ENCODE measurements around the gene CCDC85C.

Gene CCDC85C

DNA sequence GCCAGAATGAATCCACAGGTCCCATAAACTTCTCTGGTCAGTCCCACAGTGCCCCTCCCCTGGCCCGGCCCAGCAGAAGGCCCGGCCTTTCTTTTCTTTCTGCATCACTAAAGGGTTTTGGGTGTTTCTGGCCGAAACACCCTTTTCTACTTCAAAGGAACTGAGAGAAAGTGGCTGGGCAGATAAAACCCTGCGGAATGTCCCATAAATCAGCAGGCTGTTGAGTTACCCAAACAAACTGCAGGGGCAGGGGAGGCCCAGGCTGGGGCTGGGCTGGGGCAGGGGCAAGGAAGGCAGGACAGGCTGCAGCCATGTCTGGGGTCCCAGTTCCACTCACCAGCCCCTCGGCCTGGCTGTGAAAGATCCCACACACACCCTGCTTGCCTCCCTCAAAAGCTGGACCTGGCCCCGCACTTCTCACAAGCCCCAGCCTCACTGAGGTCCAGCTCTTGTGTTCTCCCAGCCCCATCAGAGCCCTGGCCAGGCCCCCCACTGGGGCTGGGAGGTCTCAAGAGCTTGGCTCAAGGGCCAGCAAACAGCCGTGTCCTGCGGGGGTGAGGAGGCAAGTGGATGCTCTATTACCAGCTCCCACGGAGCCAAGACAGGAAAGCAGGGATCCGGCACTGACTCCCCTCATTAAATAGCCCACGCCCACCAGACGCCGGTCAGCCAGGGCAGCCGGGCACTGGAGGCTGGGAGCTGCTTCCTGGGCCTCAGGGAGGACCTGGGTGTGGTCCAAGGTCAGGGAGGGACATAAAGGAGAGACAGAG, 80.9 kb downstream of the CCDC85C start:
- no peak for DNase-seq (ENCODE audit: low read depth in 2 of 2)

DNA sequence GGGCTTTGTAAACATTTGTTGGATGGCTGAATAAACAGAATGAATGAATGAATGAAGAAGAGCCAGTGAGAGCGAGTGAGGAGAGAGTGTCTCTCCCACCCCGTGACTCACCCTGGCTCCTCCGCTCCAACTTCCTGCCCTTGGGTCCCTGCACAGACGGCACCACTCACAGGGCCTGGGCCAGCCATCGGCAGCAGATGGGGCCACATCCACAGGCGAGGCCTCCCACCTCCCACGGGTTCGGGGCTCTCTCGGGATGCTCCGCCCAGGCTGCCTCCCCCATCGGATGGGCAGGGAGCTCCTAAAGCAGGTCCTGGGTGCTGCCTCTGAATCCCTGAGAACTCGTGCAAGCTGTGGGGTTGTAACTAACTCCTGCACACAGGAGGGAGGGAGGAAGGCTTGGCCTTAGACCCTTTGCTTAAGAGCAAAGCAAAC, 81.5 kb downstream of the CCDC85C start:
- DNase-seq (ENCODE audit: low read depth in 2 of 2) = no peak

DNA sequence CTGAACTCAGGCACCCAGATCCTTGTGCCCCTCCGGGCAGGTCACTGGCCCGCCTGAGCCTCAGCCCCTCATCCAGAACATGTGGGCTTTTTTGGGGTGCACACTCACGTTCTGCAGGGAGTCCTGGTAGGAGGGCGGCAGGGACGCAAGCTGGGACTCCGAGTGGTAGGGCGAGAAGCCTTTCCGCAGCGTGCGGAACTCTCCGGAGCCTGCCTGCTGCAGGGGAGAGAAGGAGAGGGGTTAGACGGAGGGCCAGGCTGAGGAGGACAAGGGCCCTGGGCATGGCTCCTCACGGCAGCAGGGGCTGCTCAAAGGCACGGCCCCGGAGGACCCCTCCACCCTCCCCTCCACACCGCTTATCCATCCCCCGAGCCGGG, 82.0 kb downstream of the CCDC85C start:
- DNase-seq (ENCODE audit: low read depth in 2 of 2) = no peak

DNA sequence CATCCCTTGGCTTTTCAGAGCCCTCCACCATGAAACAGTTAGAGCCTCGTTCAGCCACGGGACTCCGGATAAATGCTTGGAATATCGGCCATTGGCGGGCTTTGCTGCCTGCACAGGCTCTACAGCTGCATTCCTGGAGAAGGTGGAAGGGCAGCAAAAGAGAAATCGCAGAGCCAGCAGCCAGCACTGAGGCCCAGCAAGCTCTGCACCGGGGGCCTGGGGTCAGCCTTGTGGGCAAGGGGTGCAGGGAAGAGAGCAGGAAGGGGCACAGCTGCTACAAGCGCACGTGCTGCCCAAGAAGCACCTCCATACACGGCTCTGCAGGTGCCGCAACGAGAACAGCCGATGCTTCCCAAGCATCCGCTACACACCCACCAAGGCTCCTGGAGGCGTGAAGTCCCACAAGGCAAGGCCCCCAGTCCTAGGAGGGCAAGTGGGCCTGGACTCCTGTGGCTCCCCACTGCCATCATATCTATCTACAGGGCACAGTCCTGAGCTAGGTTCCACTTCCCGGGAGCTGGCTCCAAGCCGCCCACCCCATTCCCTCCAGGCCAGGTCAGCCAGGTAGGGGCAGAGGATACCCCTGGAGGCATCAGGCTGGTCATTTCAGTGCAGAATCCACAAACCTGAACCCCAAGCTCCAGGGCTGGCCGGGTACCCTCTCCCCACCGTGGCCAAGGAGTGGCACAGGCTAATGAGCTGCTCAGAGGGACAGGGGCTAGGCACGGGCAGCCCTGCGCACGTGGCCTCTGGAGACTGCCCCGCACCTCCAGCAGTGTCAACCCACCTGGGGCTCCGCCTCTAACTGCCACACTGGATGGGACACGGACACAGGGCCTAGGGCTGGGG, 82.6 kb downstream of the CCDC85C start:
- DNase-seq (ENCODE audit: low read depth in 2 of 2) = no peak

DNA sequence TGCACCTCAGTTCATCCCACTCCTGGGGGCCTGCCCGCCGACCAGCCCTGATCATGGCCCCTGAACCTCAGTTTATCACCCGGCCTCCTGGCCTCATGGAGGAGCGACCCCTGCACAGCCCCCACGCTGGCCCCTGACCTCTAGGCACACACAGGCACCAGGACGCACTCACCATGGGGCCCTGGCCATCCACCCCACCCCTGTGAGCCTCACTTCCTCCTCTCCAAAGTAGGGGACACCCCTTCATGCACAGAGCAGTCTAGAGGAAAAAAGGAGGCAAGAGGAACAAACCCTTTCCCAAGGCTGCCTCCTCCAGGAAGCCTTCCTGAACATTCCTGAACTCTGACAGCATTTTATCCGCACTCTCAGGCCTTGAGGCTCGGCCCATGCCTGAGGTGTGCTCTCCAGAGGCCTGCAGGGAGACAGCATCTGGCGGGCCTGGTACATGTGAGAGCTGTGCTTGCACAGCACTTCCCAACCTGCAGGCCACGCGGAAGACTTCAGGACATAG, 83.4 kb downstream of the CCDC85C start:
- DNase-seq (ENCODE audit: low read depth in 2 of 2) = no peak

DNA sequence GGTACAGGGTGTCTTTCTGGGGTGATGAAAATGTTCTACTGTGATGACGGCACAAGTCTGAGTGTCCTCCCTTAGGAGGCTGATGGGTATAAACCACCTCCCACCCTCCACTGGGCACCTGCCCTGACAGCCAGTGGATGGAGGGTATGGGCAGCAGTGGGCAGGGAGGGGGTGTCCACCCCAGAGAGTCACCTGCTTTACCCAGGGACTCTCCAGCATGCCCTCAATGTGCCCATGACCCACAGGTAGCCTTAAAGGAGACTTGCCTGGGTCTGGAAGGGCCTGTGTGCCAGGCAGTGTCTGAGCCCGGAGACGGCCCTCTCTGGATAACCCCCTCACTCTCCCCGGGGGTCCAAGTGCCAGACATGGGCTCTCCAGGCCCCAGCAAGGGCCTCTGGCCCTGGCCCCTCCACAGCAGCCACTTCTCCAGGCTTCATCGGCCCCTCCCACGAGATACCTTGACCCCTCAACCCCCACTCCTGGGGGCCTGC, 84.0 kb downstream of the CCDC85C start:
- DNase-seq (ENCODE audit: low read depth in 2 of 2) = no peak

DNA sequence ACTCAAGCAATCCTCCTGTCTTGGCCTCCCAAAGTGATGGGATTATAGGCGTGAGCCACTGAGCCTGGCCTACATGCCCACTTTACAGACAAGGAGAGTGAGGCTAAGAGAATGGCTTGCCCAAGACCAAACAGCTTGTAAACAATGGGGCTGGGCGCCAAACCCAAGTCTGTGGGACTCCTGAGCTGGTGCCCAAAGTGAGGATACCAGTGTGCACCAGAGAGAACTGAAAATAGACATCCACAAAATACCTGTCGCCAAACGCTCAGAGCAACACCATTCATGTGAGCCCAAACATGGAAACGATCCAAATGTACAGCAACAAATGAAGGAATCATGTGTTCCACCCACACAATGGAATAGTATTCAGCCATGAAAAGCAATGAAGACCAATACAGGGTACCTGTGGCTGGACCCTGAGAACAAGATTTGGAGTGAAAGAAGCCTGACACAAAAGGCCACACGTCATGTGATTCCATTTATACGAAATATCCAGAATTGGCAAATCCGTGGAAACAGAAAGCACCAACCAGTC, 84.6 kb downstream of the CCDC85C start:
- no peak for DNase-seq (ENCODE audit: low read depth in 2 of 2)

DNA sequence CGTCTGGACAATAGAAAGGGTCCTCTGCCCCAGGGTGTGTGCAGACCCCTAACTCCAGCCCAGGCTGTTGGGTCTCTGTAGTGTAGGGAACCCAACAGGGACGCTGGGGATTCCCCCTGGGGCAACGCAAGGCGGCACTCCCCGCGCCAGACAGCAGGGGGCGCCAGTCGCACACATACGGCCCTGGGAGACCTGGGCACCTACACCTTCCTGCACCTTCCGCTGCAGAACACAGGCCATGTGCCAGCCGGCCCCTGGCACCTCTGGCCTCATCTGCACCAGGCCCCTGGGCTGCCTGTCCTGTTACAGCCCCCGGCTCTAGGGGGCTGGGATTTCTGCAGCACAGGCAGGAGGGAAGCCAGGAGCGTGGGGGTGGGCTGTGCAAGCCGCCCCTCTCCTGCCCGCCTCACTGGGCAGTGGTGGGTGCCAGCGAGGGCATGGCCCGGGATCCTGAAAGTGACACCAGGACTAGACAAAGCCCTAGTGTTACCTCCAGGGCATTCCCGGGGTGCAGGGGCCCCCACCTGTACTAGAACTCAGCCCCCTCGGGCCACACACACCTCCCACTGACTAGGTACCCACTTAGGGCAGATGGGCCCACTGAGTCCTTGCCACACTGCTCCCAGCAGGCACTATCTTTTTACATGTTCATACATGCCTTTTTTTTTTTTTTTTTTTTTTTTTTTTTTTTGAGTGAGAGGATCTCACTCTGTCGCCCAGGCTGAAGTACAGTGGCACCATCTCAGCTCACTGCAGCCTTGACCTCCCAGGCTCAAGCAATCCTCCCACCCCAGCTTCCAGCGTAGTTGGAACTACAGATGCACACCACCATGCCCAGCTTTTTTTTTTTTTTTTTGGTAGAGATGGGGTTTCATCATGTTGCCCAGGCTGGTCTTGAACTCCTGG, 85.3 kb downstream of the CCDC85C start:
- peak; percentile 52 to 53 for DNase-seq (ENCODE audit: low read depth in 2 of 2)

DNA sequence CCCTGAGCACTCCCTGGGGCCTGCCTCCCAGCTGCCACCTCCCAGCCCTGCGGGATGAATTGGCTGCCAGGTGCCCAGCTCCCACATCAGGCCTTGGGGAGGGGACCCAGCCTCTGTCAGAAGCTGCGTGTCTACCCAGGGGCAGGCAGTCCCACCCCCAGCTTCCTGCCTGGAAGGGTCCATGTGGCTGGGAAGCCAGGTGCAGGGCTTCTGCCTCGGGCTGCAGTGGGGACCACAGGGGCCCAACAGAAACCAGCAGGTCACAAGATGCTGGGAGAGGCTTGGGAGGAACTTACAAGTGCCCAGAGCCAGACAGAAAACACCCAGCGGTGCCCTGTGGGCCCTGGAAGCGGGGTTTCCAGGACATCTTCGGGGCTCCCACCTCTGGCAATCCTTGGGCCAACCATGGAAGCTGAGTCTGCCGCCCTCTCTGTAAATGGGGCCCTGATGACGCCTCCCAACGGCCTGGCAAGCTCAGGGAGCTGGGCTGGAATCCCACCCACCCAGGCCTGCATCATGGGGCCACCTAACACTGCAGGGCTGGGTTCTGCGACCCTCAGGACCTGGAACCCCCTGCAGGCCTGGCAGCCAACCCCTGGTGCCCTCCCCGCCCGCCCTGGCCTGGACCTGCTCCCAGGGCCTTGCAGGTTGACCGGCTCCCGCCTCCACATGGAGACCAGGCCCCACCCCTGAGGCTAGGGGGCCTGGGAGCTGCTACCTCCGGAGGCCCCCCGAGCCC, 86.2 kb downstream of the CCDC85C start:
- DNase-seq (ENCODE audit: low read depth in 2 of 2) = no peak

DNA sequence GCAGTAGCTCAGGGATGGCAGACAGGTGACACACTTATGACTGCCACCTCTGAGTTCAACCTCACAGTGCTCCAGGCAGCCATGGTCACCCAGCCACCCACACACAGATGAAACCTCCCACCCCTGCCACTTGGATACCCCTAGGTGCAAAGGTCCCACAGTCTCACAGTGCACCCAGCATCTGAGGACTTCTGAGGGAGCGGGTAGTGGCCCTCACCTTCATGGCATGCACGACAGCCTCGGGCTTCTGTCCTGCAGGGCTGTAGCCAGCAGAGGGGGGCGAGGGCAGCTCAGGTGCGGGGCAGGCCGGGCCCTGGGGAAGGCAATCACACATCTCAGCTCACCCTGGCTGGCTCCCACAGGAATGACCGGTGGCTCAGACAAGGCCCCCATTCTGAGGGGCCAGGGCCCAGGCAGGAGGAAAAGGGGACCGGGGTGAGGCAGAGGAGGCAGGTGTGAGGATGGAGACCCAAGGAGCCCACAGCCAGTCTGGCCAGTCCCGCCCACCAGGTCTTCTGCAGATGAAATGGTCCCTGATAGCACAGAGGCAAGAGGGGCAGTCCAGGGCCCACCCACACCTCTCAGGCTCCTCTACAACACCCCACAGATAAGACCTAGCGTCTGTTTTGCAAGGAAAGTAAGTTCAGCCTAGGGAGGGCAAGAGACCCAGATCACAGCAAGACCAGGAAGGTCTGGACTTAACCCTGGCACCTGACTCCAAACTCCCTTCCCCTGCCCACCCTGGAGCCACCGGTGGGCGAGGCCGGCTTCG, 87.0 kb downstream of the CCDC85C start:
- no peak for DNase-seq (ENCODE audit: low read depth in 2 of 2)

DNA sequence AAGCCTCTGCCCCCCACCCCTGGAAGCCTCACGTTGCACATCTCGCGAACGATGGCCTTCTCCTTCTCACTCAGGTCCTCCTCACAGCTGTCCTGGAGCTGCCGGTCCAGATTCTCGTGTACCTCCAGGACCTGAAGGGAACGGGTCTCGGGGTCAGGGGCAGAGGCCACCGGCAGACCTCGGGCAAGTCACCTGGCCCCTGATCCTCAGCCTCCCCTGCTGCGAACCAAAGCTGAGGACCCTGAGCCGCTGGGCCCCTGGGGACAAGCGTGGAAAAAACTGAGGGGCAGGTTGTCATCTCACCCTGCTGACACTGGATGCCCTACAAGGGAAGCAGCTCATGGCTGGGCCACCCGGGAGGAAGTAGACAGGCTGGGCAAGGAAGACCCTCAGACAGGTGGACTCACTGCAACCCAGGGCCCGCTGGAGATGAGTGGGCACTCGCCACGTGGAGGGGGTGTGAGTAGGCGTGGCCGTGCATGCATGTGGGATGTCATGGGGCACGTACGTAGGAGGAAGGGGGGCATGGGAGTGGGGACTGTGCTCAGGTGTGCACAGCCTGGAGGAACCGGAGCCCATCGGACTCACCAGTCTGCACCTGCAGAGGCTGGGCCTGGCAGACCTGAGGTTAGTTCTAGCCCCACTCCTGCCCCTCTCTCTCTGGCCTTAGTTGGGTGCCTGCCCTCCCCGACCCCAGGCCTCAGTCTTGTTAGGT, 87.7 kb downstream of the CCDC85C start:
- no peak for DNase-seq (ENCODE audit: low read depth in 2 of 2)

DNA sequence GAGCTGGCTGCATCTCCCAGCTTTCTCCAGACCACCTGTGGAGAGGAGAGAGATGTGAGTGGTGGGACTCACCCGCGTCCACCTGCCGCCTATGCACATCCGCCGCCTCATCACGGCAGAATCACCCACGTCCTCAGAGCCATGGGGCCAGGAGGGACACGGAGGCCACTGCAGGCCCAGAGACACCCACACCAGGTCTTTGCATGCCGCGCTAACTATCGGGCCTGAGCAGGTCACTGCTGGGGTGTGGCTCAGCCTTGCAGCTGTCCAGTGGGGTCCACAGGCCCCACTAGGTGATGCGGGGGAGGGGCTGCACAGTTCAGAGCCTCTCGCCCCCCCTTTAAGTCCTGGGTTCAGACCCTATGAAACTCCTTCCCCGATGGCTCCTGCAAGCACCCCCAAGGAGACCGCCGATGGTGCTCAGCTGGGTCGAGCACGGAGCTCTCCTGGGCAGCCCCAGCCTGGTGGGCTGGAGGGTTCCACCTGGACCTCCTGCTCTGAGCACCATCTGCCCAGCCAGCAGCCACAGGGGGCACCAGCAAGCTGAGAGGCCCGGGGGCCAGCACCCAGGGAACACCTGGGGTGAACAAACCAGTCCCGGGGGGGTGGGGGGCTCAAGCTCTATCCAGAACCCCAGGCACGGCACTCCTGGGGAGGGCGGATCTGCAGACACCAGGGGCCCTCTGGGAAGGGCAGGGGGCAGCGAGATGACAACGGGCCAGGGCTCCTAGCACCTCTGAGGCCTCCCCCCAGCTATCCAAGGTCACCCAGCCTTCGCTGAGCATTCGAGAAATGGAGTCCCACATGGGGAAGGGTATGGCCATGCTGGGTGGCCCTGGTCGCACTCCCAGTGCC, 88.5 kb downstream of the CCDC85C start:
- no peak for DNase-seq (ENCODE audit: low read depth in 2 of 2)

DNA sequence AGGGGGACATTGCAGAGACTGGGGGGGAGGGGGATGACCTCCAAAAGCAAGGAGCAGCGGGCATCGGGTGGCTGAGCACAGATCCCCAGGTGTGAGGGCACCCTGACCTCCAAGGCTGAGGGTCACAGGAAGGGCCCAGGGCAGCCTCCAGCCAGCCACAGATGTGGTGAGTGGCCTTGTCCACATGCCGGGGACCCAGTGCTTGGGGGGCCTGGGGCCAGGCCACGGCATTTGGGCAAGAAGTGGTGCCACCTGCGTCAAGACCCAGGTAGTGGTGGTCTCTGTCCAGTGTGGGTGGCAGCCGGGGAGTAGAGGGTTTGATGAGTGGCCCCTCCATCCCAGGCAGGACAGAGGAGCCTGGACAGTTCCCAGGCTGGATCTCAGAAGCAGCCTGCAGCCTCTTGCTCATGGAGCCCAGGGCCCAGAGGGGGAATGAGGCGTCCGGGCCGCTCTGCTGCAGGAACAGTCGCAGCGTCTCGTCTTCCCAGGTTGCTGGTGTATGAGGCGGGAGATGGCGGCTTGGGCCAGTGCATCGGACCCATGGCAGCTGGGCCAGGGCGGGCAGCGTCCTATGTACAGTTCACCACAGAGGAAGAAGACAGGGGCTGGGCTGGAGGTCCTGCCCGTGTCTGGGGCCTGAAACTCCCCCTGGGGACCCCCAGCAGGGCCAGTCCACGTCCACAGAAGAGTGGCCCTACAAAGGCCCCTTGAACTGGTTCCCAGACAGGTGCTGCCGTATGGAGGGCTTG, 89.3 kb downstream of the CCDC85C start:
- no peak for DNase-seq (ENCODE audit: low read depth in 2 of 2)

DNA sequence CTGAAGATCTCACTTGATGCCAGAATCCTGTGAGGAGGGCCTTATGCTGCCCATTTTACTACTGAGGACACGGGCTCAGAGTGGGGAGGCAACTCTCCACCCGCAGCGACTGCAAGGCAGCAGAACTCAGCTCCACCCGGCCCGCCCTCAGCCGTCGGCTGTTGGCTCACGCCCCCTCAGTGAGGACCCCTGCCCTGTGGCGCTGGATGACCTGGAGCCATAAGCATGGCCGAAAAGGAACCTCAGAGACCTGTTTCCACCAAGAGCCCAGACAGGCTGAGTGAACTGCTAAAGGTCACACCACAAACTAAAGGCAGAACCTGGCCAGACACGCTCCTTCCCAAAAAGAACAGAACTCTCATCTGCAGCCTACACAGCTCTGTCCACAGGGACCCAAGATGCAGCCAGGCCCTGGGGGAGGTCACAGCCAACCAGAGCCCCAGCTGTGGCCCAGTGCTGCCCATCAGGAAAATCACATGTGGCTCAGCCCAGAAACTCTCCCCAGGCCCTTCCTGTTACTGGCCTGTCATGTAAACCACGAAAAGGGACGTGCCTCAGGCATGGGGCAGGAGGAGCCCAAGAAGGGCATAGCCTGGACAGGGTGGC, 90.0 kb downstream of the CCDC85C start:
- DNase-seq (ENCODE audit: low read depth in 2 of 2) = no peak

DNA sequence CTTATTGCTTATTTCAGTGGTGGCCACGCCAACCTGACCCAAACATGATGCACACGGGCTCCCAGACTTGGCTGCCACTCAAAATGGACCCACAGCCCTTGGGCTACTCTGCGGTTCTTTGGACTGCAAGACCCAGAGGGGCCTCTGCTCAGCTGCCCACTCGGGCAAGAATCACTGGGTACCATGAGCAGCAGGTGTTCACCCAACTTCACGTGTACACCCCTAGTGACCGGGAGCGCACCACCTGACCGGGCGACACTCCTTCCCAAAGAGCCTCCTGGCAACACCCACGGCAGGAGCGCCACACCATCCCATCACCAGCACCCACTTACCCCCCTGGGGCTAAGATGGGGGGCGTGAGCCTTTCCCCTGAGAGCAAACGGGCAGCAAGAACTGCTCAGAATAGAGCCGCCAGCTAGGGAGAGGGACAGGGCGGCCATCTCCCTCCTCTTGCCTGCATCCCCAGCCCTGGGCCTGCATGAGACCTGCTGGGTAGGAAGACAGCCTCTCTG, 90.8 kb downstream of the CCDC85C start:
- DNase-seq (ENCODE audit: low read depth in 2 of 2) = no peak

DNA sequence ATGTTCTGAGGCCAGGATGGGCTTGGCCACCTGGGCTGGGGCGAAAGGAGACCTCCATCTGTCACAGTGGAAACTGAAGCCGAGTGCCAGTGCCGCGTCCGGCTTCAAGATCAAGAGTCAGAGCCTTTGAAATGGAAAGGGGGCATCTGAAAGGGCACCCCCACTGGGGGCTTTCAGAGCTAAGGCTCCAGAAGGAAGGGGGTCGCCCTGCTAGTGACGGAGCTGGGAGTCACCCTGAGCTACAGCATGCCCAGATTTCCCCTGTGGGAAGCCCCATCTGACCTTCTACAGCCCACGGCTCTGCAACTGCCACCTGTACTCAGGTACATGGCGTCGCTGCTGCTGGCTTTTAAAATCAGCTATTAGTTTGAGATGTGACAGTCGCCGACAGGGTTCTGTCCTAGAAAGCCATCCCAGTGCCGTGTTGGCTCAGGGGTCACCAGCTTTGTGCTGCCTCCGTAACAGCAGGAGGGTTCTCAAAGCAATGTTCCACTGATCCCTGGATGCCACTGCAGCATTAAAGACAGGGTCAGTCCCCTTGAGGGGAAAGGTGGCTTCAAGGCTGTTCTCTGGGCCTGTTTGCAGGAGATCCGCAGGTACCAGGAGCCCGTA, 91.3 kb downstream of the CCDC85C start:
- no peak for DNase-seq (ENCODE audit: low read depth in 2 of 2)

DNA sequence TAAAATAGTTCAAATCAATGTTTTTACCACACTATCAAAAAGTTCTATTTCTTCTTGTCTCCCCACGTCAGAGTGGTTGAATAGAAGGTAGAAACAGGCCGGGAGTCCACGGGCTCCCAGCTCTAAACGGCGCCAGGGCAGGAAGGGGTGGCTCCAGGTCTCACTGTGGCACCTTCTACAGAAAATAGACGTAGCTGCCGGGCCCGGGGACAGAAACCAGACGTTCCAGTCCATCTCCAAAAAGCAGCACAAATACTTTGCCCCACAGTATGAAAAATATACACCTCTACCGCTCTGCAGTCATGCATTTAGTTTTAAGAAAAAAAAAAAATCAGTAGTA, 91.9 kb downstream of the CCDC85C start:
- no peak for DNase-seq (ENCODE audit: low read depth in 2 of 2)

All from stimulated activated CD8-positive, alpha-beta memory T cell treated with anti-CD3 and anti-CD28 coated beads, Interleukin-15, amount 100 ng/mL, for 4 hours (primary cell).